Breast epithelium (tissue), 3 donors: Measurements from ENCODE around the gene LRRC75B.

ENCODE experiments used
- CTCF ChIP-seq, 3 donors: fragments of 450-650 bp; IDR thresholded peaks; one replicate each; pipeline ENCODE4 v1.5.1; 2016 to 2017; ENCODE audit warnings: antibody characterized with exemption in 3 of 3, mild to moderate bottlenecking in 3 of 3, moderate library complexity in 3 of 3
- POLR2A ChIP-seq: fragments of 450-650 bp; IDR thresholded peaks from one replicate; pipeline ENCODE4 v1.6.1; 2016; ENCODE audit warnings: antibody characterized with exemption, mild to moderate bottlenecking, moderate library complexity
- POLR2AphosphoS5 ChIP-seq, 3 donors: sonication (generic); formaldehyde crosslinking; IDR thresholded peaks; one replicate each; pipeline ENCODE4 v1.6.1; 2017; ENCODE audit warnings: antibody characterized with exemption in 3 of 3

- TF ChIP-seq CTCF (IDR thresholded peaks at IDR 0.05) (no peak), POLR2A (no peak), POLR2AphosphoS5 (IDR thresholded peaks at IDR 0.05) (no peak)
Observed at GRCh38 chr22:24599514-24599913, 6.6 kb upstream of the LRRC75B start.
